Spinal cord (tissue), 10 donors: ENCODE results near the gene HOXD4. TPM values are rescaled to one million over a fixed set of nuclear protein-coding genes. Genes with fewer than 3 reads are reported as not detected.

Experiments
- DNase-seq, 6 donors: peaks; one replicate each; pipeline versions ENCODE4 v3.0.0 to v3.0.0-alpha.2; 2013 to 2015; ENCODE audit warnings: low spot score in 6 of 6, low read depth in 4 of 6
- H3K27ac ChIP-seq: one replicate; pipeline ENCODE4 v1.5.1; 2013; ENCODE audit warnings: low read depth, low read length, control low read depth
- H3K27me3 ChIP-seq: one replicate; pipeline ENCODE4 v1.6.1; 2013; ENCODE audit warnings: low read length; ENCODE audit not compliant: control insufficient read depth, insufficient read depth
- H3K36me3 ChIP-seq: one replicate; pipeline ENCODE4 v1.6.1; 2013; ENCODE audit warnings: low read length; ENCODE audit not compliant: control insufficient read depth, insufficient read depth
- H3K4me1 ChIP-seq: one replicate; pipeline ENCODE4 v1.6.1; 2013; ENCODE audit warnings: low read length; ENCODE audit not compliant: control insufficient read depth, insufficient read depth
- H3K4me3 ChIP-seq: one replicate; pipeline ENCODE4 v1.5.1; 2013; ENCODE audit warnings: low read depth, low read length, control low read depth
- H3K9me3 ChIP-seq: one replicate; pipeline ENCODE4 v1.6.1; 2013; ENCODE audit warnings: low read length; ENCODE audit not compliant: control insufficient read depth, insufficient read depth
- WGBS: methylation state at CpG from one replicate; pipeline ENCODE4 v1.1.5; 2013; ENCODE audit warnings: missing lambda C conversion rate; ENCODE audit not compliant: insufficient coverage; 5-methylcytosine and 5-hydroxymethylcytosine counted together
- polyA plus RNA-seq, 2 donors: library from polyadenylated mRNA; unstranded; fragments of 120-200 nt; gene quantifications; one replicate each; pipeline ENCODE4 v1.2.1, GENCODE V29; 2013; ENCODE audit not compliant: insufficient read length in 2 of 2
- total RNA-seq, 2 donors: library from RNA; depleted of rRNA in 1 of 2; stranded (reverse); fragments of 120-200 nt in 1 of 2; fragments of >200 nt in 1 of 2; gene quantifications; one replicate each; pipeline versions ENCODE4 v1.2.3 to v1.2.4, GENCODE V29; 2013 to 2014
- donor health status: healthy.

The HOXD4 gene
- total and polyA plus RNA-seq, 4 donors: 3.9 to 19.8 (median 12.4) TPM

- Histone ChIP-seq H3K36me3 (peaks cover 7% of the 10 kb centered on the region), H3K27me3 (peaks cover 39% of the 10 kb centered on the region), H3K4me3 (peak overlapping the region; percentile 69), H3K4me1 (peaks cover 45% of the 10 kb centered on the region), H3K27ac (peak overlapping the region; percentile 93), H3K9me3 (no peaks in the 10 kb centered on the region)
- WGBS: 20% methylated on average over 2 of the region's 13 CpGs
- DNase-seq: peak in 3 of 6 donors; percentile 87 to 94 (median 91)
Observed at GRCh38 chr2:176126929-176127773, 24.2 kb upstream of the HOXD4 start.

GRCh38 chr2:176127774-176128072 lies 23.6 kb upstream of the HOXD4 start:
- Histone ChIP-seq H3K36me3 (peaks cover 7% of the 10 kb centered on the region), H3K4me1 (peaks cover 41% of the 10 kb centered on the region), H3K27me3 (peaks cover 34% of the 10 kb centered on the region), H3K9me3 (no peaks in the 10 kb centered on the region), H3K27ac (peak overlapping the region; percentile 93), H3K4me3 (peak overlapping the region; percentile 69)
- peak in 1 of 6 donors; percentile 47 for DNase-seq
- no CpG with 5 or more reads among the region's 4 CpGs for WGBS

DNA sequence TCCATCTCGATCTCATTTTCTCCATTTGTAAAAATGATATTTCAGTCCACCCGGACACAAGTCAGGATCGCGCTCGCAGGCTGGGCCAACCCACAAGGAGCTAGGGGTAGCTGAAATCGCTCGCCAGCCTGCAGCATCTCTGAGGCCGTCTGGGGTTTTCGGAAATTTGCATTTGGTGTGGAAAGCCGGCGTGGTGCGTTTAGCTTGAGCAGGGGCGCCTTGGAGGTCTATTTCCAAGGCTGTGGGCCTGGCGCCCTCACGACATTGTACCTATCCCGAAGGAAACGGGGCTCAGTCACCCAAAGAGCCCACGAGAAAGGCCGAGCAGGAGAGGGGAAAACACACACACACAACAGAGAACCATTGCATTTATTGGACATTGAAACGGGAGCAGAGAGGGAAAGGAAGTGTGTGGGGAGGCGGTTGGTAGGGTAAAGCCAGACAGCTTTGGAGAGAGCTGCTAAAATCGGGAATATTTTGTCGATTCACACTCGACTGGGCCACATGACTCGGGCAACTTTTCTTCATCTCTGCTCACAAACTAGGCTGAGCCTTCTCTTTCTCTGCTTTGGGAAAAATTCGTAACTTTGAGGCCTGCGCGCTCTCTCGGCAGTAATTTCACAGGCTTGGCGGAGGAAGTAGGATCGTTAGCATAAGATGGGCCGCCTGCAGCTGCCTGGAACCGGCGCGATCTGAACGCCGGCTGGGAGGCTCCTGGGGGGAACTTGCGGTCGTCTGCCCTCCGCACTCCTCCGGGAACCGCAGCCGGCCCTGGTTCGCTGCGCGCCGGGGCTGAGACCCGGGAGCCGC lies 23.0 kb upstream of the HOXD4 start:
- Histone ChIP-seq H3K4me1 (peaks cover 44% of the 10 kb centered on the region), H3K9me3 (no peaks in the 10 kb centered on the region), H3K27me3 (peaks cover 31% of the 10 kb centered on the region), H3K4me3 (peak overlapping the region; percentile 69), H3K27ac (peak overlapping the region; percentile 93), H3K36me3 (peaks cover 7% of the 10 kb centered on the region)
- WGBS: 15% methylated on average over 40 of the region's 49 CpGs
- peak in 2 of 6 donors; percentile 74 to 81 for DNase-seq

- Histone ChIP-seq H3K27me3 (peaks cover 23% of the 10 kb centered on the region), H3K4me1 (peaks cover 39% of the 10 kb centered on the region), H3K36me3 (peaks cover 7% of the 10 kb centered on the region), H3K4me3 (peak within 1 kb of the TSS; percentile 69), H3K27ac (peak within 1 kb of the TSS; percentile 93), H3K9me3 (no peaks in the 10 kb centered on the region)
- under 1% methylated on average over 57 of the region's 64 CpGs for WGBS
- DNase-seq: peak in 2 of 6 donors; percentile 92 to 95
Observed at GRCh38 chr2:176128982-176129796, 22.2 kb upstream of the HOXD4 start, which contains the start of gene HOXD8. Gene HOXD8, plus strand, starts transcription at chr2:176129705. Its CDS starts 662 bp downstream, at chr2:176130367.

DNA sequence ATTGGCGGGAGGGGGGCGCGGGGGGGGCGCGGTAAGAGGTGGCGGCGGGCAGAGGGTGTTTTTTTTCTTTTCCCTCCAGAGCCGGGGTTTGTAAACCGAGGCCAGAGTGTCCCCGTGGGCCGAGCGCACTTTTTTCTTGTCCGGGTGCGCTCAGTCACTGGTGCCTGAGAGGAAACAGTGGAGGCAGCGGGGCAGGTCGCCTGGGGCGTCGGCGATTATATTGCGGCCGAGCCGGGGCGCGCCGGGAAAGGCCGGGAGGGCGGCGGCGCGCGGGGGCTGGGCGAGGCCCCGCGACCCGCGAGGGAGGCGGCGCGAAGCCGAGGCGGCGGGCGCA lies 21.6 kb upstream of the HOXD4 start:
- under 1% methylated on average over 40 of the region's 43 CpGs for WGBS
- Histone ChIP-seq H3K27ac (peak overlapping the region; percentile 93), H3K9me3 (no peaks in the 10 kb centered on the region), H3K36me3 (peaks cover 3% of the 10 kb centered on the region), H3K4me3 (peak overlapping the region; percentile 69), H3K27me3 (peaks cover 17% of the 10 kb centered on the region), H3K4me1 (peaks cover 37% of the 10 kb centered on the region)
- no peak for DNase-seq

GRCh38 chr2:176130147-176130956 lies 21.0 kb upstream of the HOXD4 start:
- peaks cover 12% of the 10 kb centered on the region for H3K27me3 ChIP-seq
- no peaks in the 10 kb centered on the region for H3K36me3 ChIP-seq
- peak in 4 of 6 donors; percentile 76 to 93 (median 84) for DNase-seq
- H3K27ac ChIP-seq: peak overlapping the region; percentile 83
- peaks cover 37% of the 10 kb centered on the region for H3K4me1 ChIP-seq
- no peaks in the 10 kb centered on the region for H3K9me3 ChIP-seq
- WGBS: 0% methylated on average over 91 of the region's 100 CpGs
- peak overlapping the region; percentile 64 for H3K4me3 ChIP-seq

DNA sequence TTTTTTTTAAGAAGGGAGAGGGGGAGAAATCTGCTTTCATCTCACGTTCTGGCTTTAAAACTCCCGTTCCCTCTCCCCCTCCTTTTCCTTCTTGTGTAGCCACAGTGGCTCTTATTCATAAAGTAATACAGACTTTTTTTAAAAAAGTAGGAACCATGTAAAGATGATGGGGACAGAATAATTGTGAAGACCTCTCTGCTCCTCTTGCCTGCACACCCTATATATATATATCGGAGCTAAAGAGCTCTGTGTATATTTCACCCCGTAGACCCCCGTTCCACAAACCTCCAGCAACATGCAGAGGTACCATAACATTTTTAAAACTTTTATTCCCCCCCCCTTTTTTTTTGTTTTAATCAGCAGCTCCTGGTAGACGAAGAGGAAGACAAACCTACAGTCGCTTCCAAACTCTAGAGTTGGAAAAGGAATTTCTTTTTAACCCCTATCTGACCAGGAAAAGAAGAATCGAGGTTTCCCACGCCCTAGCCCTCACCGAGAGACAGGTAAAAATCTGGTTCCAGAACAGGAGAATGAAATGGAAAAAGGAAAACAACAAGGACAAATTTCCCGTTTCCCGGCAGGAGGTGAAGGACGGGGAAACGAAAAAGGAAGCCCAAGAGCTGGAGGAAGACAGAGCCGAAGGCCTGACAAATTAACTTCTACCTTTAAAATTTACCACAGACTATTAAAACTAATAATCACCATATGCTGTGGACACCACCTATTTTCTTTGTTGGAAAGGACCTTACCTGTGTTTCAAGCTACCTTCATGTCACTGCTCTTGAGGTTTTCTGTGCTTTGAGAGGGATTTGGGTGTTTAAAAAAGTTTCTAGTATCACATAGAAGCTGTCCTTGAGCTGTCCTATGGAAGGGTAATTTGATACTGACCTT lies 20.1 kb upstream of the HOXD4 start:
- H3K4me3 ChIP-seq: peak overlapping the region; percentile 64
- no peaks in the 10 kb centered on the region for H3K36me3 ChIP-seq
- WGBS: no CpG with 5 or more reads among the region's 15 CpGs
- H3K27me3 ChIP-seq: peaks cover 4% of the 10 kb centered on the region
- H3K9me3 ChIP-seq: no peaks in the 10 kb centered on the region
- DNase-seq: peak in 1 of 6 donors; percentile 65
- H3K4me1 ChIP-seq: peaks cover 35% of the 10 kb centered on the region
- H3K27ac ChIP-seq: peak overlapping the region; percentile 83

- peaks cover 4% of the 10 kb centered on the region for H3K27me3 ChIP-seq
- no CpG with 5 or more reads among the region's 4 CpGs for WGBS
- no peaks in the 10 kb centered on the region for H3K9me3 ChIP-seq
- H3K4me1 ChIP-seq: peaks cover 35% of the 10 kb centered on the region
- no peak for DNase-seq
- no peaks in the 10 kb centered on the region for H3K36me3 ChIP-seq
- H3K4me3 ChIP-seq: peak overlapping the region; percentile 64
- H3K27ac ChIP-seq: peak overlapping the region; percentile 83
Observed at GRCh38 chr2:176131848-176132158, 19.5 kb upstream of the HOXD4 start.
